Panc1 (cell line): ENCODE measurements around the gene ENTPD6. TPM values are rescaled to one million over a fixed set of nuclear protein-coding genes. Genes with fewer than 3 reads are reported as not detected.

Source experiments
- ATAC-seq: fragments of 200-7000 bp; cut with Tn5 transposase; 2 replicates; pipeline ENCODE4 v1.9.1; 2020; ENCODE audit warnings: mild to moderate bottlenecking, moderate library complexity
- BruUV-seq: library from RNA; stranded (reverse); fragments of 400-500 nt; replicated peaks from 2 replicates; lab custom pipeline; 2021; lab: Mats Ljungman, UMichigan
- CTCF ChIA-PET: fragments of 300-600 bp; sonication (Branson Sonifier 250); formaldehyde crosslinking; loops from one replicate; lab custom pipeline; 2022; ENCODE audit warnings: antibody characterized with exemption; lab: Charles Lee
- POLR2A ChIA-PET: fragments of 300-600 bp; sonication (Branson Sonifier 250); formaldehyde crosslinking; loops from one replicate; lab custom pipeline; 2022; ENCODE audit warnings: antibody characterized with exemption; lab: Charles Lee
- DNase-seq: peaks from one replicate; pipeline ENCODE4 v3.0.0-alpha.2; 2010; ENCODE audit warnings: low read depth, low spot score
- H3K27ac ChIP-seq: 2 replicates; pipeline ENCODE4 v1.5.1; 2011; ENCODE audit warnings: mild to moderate bottlenecking, low read length, inconsistent platforms
- H3K27me3 ChIP-seq: fragments of 200-500 bp; sonication (Bioruptor generic); 2 replicates; pipeline ENCODE4 v1.6.0; 2014; ENCODE audit warnings: low read length, inconsistent platforms; ENCODE audit not compliant: control insufficient read depth, insufficient read depth
- H3K36me3 ChIP-seq: fragments of 200-500 bp; sonication (Bioruptor generic); 2 replicates; pipeline ENCODE4 v1.5.1; 2014; ENCODE audit warnings: inconsistent platforms, mild to moderate bottlenecking, low read length, moderate library complexity; ENCODE audit not compliant: control insufficient read depth, insufficient read depth
- H3K4me1 ChIP-seq: 2 replicates; pipeline ENCODE4 v1.5.1; 2011; ENCODE audit warnings: inconsistent platforms, mild to moderate bottlenecking, low read length, moderate library complexity; ENCODE audit not compliant: control insufficient read depth, insufficient read depth
- H3K4me3 ChIP-seq, 2 experiments: 2 replicates each; pipeline ENCODE4 v1.5.1; 2011 to 2012; ENCODE audit warnings: low read depth in 2 of 2, low read length in 2 of 2, mild to moderate bottlenecking in 2 of 2, inconsistent platforms in 1 of 2, moderate library complexity in 1 of 2
- H3K9me3 ChIP-seq: fragments of 200-500 bp; sonication (Bioruptor generic); 2 replicates; pipeline ENCODE4 v1.5.1; 2014; ENCODE audit warnings: low read depth, mild to moderate bottlenecking, inconsistent platforms, low read length, moderate library complexity; ENCODE audit not compliant: control insufficient read depth, insufficient read depth
- POLR2AphosphoS5 ChIP-seq: IDR thresholded peaks from 2 replicates; pipeline ENCODE4 v1.6.1; 2012; ENCODE audit warnings: mild to moderate bottlenecking, low read depth, low read length, moderate library complexity
- SIN3A ChIP-seq: IDR thresholded peaks from 2 replicates; pipeline ENCODE4 v1.6.1; 2012; ENCODE audit warnings: low read depth, mild to moderate bottlenecking, low read length, moderate library complexity, borderline replicate concordance; ENCODE audit not compliant: insufficient read depth
- TCF7L2 ChIP-seq: IDR thresholded peaks from 2 replicates; pipeline ENCODE4 v1.6.1; 2011; ENCODE audit warnings: mild to moderate bottlenecking, low read depth, low read length, inconsistent platforms
- in situ Hi-C: cut with HindIII; loops from 2 replicates; pipeline ENCODE4 v1.10.0; 2016; ENCODE audit warnings: low sequenced_read_pairs, low pct_unique_long_range_greater_than_20kb
- intact Hi-C: fragments of 100-400 bp; cut with micrococcal nuclease; formaldehyde crosslinking; loops from one replicate; pipeline ENCODE4 v1.10.0; 2022; ENCODE audit not compliant: unreplicated experiment
- total RNA-seq: library from RNA; stranded (reverse); gene quantifications from one replicate; pipeline ENCODE4 v1.2.1, GENCODE V29; 2021; ENCODE audit not compliant: unreplicated experiment
- TF ChIP-seq, protein P1 (sequence below): fragments of 450-650 bp; IDR thresholded peaks from 2 replicates; pipeline ENCODE4 v1.5.1; 2017; ENCODE audit warnings: mild to moderate bottlenecking
- TF ChIP-seq, protein P2 (sequence below), 2 experiments: IDR thresholded peaks; 2 replicates each; pipeline ENCODE4 v1.6.1; 2011 to 2012; ENCODE audit warnings: low read depth in 2 of 2, control low read depth in 1 of 2, low read length in 1 of 2, mild to moderate bottlenecking in 1 of 2, moderate library complexity in 1 of 2; ENCODE audit not compliant: insufficient read depth in 1 of 2

Gene ENTPD6
- total RNA-seq, 1 experiment from 2014 or later = 108 TPM

DNA sequence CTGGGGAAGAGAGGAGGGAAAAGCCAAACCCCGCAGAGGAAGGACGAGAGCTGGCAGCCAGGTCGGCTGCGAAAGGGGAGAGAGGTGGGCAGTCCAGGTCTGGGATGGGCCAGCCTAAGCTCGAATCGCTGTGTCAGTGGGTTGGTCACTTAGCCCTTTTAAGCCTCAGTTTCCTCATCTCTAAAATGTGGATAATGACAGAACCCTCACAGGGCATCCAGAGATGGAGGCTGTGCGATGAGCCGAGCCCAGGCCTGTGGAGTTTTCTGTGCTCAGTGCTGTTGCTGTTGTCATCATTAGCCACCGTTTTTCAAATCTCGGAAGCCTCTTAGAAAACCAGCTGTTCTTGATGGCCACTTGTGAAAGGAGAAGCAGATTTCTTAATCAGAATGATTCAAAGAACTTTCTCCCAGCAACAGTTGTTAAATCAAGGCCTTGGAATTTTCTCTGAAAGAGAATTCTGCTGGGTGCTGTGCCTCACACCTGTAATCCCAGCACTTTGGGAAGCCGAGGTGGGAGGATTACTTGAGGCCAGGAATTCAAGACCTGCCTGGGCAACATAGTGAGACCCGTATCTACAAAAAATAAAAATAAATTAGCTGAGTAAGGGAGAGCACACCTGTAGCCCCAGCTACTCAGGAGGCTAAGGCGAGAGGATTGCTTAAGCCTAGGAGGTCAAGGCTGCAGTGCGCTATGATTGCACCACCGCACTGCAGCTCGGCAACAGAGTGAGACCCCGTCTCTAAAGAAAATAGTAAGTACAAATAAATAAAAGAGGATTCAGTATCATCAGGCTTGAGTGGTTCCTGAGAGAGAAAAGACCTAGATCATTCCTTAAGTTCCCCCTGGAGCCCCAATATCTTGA is 46.3 kb upstream of the ENTPD6 start:
- intact Hi-C loops (no loop called here), in situ Hi-C loops (no loop called here)
- ChIA-PET POLR2A (interaction anchor here (0.6 kb wide), 1 partner anchor 282 kb away, joined by 3 read pairs; no protein-coding TSS in a partner anchor), CTCF (no interaction called here)
- DNase-seq = no peak
- no peaks in the 10 kb centered on the region for H3K9me3 ChIP-seq
- ATAC-seq = no peak
- no peaks in the 10 kb centered on the region for H3K36me3 ChIP-seq
- no peak overlapping the region for H3K27ac ChIP-seq
- no peak overlapping the region for H3K4me3 ChIP-seq
- H3K27me3 ChIP-seq = no peaks in the 10 kb centered on the region
- BruUV-seq = no TSS peak
- no peaks in the 10 kb centered on the region for H3K4me1 ChIP-seq
- TF ChIP-seq, protein P1, sequence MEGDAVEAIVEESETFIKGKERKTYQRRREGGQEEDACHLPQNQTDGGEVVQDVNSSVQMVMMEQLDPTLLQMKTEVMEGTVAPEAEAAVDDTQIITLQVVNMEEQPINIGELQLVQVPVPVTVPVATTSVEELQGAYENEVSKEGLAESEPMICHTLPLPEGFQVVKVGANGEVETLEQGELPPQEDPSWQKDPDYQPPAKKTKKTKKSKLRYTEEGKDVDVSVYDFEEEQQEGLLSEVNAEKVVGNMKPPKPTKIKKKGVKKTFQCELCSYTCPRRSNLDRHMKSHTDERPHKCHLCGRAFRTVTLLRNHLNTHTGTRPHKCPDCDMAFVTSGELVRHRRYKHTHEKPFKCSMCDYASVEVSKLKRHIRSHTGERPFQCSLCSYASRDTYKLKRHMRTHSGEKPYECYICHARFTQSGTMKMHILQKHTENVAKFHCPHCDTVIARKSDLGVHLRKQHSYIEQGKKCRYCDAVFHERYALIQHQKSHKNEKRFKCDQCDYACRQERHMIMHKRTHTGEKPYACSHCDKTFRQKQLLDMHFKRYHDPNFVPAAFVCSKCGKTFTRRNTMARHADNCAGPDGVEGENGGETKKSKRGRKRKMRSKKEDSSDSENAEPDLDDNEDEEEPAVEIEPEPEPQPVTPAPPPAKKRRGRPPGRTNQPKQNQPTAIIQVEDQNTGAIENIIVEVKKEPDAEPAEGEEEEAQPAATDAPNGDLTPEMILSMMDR = no peak
- TF ChIP-seq, protein P2, sequence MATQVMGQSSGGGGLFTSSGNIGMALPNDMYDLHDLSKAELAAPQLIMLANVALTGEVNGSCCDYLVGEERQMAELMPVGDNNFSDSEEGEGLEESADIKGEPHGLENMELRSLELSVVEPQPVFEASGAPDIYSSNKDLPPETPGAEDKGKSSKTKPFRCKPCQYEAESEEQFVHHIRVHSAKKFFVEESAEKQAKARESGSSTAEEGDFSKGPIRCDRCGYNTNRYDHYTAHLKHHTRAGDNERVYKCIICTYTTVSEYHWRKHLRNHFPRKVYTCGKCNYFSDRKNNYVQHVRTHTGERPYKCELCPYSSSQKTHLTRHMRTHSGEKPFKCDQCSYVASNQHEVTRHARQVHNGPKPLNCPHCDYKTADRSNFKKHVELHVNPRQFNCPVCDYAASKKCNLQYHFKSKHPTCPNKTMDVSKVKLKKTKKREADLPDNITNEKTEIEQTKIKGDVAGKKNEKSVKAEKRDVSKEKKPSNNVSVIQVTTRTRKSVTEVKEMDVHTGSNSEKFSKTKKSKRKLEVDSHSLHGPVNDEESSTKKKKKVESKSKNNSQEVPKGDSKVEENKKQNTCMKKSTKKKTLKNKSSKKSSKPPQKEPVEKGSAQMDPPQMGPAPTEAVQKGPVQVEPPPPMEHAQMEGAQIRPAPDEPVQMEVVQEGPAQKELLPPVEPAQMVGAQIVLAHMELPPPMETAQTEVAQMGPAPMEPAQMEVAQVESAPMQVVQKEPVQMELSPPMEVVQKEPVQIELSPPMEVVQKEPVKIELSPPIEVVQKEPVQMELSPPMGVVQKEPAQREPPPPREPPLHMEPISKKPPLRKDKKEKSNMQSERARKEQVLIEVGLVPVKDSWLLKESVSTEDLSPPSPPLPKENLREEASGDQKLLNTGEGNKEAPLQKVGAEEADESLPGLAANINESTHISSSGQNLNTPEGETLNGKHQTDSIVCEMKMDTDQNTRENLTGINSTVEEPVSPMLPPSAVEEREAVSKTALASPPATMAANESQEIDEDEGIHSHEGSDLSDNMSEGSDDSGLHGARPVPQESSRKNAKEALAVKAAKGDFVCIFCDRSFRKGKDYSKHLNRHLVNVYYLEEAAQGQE (IDR thresholded peaks at IDR 0.05; ENCODE audit: insufficient read depth in 1 of 2, low read depth in 2 of 2, low read length in 1 of 2) = no peak
- TF ChIP-seq POLR2AphosphoS5 = no peak
- no peak for TF ChIP-seq SIN3A
- no peak for TF ChIP-seq TCF7L2

DNA sequence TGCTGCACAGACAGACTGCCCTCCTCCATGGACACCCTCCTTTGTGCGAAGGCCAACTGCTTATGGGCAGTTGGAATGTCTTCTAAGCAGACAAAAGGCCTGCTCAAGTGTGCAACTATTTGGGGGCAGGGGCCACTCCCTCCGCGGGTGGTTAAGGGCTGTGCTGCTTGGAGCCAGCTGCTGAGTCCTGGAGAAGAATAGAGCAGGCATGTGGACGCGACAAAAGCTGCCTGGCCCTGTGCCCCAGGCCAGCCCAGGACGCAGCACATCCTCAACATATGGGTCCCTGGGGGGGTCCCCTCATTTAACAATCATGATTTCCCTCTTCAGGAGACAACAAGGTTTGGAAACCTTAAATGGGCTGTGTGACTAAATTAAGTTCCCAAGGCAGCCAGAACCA is 45.5 kb upstream of the ENTPD6 start:
- ATAC-seq (no peak), DNase-seq (no peak)
- CTCF ChIA-PET = no interaction called here
- BruUV-seq = no TSS peak
- in situ Hi-C loops (no loop called here), intact Hi-C loops (no loop called here)
- H3K4me3 ChIP-seq = no peak overlapping the region
- POLR2A ChIA-PET = no interaction called here
- no peaks in the 10 kb centered on the region for H3K9me3 ChIP-seq
- H3K4me1 ChIP-seq = no peaks in the 10 kb centered on the region
- H3K27ac ChIP-seq = no peak overlapping the region
- H3K27me3 ChIP-seq = no peaks in the 10 kb centered on the region
- TF ChIP-seq POLR2AphosphoS5 = no peak
- TF ChIP-seq, protein P2 (IDR thresholded peaks at IDR 0.05; ENCODE audit: insufficient read depth in 1 of 2, low read depth in 2 of 2, low read length in 1 of 2) = no peak
- TF ChIP-seq, protein P1 = no peak
- no peak for TF ChIP-seq SIN3A
- TF ChIP-seq TCF7L2 = no peak
- no peaks in the 10 kb centered on the region for H3K36me3 ChIP-seq
